COLO668 (cell line): ENCODE results near the gene NEGR1.
"Not testable (repeated sequence)": the region's sequence is repeated elsewhere in the genome, so short reads cannot be mapped to it uniquely, and the experiment has no call there.

ENCODE experiments used
- DNase-seq: peaks from one replicate; lab custom pipeline; 2025; ENCODE audit not compliant: unreplicated experiment; lab: John Stamatoyannopoulos, UW

Gene NEGR1

DNA sequence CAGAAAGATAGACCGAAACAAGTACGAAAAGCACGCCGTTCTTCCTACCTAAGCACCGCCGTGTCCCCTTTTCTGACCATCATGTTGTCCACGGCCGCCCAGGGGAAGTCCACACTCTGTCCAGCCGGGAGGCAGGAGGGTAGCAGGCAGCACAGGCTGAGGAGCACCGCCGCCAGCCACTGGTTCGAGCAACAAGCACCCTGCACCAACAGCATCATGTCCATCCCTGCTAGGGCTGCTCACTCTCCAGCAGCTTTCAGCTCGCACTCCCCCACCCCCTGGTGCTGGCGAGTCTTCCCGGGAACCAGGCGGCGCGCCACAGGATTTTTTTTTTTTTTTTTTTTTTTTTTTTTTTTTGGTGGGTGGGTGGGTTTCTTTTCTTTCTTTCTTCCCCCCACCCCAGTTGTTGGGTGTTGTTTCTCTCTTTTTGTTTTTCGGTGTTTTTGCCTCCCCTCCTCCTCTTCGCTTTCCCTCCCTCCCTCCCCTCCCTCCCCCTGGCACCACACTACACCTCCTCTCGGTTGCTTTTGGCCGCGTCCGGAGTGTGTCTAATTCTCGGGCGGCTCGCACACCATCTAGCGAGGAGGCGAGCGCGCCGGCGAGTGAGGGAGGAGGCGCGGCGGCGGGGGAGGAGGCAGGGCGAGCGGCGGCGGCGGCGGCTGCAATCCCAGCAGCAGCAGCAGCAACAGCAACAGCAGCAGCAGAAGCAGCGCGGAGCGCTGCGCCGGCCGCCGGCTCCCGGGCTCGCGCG, at the start of gene NEGR1:
Gene NEGR1 (minus strand): TSS at position 269 of the 751 bp plus-strand sequence.
- DNase-seq, result peak; percentile 96

DNA sequence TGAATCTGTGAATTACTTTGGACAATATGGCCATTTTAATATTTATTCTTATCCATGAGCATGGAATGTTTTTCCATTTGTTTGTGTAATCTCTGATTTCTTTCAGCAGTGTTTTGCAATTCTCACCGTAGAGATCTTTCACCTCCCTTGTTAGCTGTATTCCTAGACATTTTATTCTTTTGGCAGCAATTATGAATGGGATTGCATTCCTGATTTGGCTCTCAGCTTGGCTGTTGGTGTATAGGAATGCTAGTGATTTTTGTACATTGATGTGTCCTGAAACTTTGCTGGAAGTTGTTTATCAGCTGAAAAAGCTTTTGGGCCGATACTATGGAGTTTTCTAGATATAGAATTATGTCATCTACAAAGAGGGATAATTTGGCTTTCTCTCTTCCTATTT, 44.2 kb upstream of the NEGR1 start:
- no peak for DNase-seq

DNA sequence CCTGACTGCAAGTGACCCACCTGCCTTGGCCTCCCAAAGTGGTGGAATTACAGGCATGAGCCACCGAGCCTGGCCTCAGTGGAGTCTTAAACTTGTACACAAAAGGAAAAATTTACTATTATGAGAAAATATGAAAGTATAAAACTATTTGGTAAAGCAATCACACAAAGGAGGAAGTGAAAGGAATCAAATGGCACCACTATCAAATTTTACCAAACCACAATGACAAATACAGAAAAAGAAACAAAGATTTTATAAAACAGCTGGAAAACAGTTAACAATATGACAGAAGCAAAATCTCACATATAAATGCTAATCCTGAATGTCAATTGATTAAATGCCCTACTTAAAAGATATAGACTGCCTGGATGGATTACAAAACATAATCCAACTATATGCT, 42.1 kb upstream of the NEGR1 start:
- no peak for DNase-seq

DNA sequence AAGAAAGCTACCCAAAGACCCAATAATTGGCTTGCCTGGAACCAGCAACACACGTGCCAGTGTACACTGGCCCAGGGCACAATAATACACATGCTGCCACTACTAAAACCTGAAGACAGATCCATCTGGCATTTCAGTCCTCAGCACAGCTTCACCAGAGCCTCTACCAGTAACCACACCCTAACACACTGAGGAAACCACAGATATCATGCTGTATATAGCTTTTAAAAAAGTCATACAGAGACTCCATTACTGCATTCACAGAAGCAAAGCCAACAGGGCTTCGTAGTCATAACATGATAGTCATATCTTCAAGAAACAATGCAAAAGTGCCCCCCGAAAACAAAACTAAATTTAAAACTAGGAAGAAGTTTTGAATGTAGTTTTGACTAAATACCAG, 40.6 kb upstream of the NEGR1 start:
- no peak for DNase-seq

DNA sequence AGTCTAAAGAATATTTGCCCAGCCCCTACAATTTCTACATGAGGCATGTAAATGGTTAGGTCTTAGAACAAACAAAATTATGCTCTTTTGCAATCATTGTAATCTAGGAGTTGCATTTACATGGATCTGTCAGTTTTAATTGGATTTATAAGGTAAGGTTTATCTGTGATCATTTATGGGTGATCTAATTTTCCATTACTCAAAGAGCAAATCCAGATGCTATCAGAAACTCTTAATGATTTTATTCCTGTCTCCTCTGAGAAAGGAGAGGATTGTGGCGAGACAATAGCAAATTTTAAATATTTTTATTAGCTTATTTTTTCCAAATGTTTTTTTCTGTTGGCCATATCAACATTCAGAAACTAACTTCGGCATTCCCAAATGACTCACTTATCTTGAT, 14.2 kb upstream of the NEGR1 start:
- no peak for DNase-seq

DNA sequence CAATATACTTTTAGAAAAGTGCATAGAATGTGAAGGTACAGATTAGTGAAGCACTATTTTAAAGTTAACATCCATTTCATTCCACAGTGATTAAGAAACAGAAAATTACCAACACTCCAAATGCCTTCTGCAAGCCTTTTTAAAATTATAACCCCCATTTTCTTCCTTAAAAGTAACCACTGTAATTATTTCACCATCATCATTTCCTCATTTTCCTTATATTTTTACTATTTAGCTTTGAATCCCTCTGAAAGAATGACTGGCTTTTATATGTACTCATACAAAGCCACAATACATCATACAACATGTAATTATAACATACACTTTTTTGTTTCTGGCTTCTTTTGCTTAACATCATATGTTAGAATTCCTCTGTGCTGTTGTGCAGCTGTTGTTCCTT, 6.5 kb upstream of the NEGR1 start:
- no peak for DNase-seq

DNA sequence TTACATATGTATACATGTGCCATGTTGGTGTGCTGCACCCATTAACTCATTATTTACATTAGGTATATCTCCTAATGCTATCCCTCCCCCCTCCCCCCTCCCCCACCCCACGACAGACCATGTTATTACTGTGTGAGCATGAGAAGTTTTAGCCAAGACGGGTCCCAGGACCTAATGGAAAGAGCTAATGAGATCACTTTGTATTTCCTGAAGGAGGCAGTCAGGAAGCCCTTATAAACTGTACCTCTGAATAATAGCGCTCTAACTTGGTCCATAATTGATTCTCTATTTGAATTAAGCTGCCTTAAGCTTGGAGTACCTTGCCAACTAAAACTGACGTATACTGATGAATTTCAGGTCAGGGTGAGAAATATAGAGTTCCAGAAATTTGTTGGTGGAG, 4.1 kb upstream of the NEGR1 start:
- no peak for DNase-seq

DNA sequence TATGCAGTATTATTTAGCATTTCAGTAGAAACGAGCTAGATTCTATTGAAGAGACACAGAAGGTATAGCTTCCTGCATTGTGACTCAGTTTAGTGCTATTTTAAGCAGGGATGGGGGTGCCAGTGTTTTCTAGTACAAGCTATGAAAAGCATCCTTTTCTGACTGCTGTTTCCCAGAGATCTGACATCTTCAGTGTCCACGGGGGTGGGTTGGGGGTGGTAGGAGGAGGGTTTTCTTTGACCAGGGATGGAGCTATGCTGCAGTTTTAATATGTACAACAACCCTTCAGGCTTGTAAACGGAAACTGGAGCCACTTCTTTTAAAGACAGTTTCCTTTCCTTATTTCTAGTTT, 2.7 kb upstream of the NEGR1 start:
- DNase-seq, result no peak

DNA sequence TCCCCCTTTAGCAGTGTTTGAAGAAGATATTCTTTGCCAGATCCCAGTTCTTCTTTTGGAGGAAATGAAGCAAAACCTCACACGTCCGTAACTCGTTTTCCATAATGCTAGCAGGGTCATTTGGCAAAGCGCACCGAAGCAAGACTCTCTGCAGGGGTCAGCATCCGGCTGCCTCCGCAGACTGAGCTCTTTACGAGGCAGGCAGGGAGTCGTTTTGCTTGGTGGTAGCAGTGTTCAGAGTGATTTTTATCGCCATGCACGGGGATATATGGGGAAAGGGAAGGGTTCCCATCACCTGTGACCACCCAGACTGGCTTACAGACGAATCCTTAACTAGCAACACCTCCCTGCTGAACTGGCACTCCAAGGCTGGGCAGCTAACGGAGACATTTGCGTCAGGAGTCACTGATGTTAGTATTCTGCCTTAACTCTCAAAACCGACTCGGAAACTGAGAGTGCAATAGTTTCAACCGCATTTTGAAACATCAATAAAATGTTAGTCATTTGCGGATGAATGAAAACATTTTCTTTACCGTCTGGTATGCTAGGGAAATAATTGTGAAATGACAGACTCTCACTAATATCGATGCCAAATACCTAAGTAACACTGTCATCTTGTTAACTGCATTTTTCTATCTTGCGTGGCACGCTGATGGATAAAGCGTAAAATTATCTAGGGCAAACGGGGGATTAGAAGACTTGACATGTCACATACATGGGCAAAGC, 2.2 kb upstream of the NEGR1 start:
- DNase-seq, result peak; percentile 65

DNA sequence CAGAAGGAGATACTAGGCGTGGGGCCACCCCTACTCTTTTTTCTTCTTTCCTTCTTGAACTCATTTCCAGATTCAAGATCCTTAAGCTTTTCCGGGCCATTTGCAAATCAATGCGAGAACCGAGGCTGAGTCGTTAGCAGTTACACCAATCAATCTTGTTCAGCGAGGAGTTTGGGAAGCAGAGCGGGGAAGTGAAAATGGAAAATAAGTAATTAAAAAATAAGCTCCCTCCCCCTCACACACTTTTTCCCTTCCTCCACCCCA, 1.7 kb upstream of the NEGR1 start:
- DNase-seq, result no peak

DNA sequence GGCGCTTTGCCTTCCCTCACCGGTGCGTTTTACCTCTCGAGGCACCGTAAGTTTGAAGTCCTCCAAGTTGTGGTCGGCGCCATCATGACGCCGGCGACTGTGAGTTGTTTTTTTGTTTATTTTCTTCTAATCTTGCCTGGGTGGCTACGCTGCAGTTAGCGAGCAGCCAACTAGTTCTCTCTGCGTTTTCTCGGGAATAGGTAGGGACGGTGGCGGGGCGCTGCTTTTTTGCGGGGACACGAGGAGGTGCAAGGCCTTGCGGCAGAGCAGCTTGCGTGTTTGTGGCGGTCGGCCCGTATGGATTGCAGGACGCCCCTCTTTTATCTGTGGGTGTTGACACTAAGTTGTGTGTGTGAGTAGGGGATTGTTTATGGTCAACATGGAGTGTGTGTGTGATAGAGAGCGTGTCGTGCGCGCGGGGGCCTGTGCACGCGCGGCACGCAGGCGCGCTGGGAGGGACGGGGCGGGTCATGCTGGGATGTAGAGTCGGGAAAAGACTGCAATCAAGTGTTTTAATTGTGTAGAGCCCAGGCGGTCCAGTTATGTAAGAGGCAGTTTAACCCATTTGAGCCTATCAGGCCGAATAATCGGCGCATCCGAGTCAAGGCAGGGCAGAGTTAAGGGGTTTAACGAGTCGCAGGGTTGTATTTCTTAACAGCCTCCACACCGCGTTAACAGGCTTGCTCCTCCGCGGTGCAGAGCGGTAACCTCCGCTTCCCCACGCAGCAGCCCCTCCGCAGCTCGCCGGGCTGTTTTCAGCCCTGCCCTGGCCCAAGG, 1.2 kb upstream of the NEGR1 start:
- peak; percentile 87 for DNase-seq

DNA sequence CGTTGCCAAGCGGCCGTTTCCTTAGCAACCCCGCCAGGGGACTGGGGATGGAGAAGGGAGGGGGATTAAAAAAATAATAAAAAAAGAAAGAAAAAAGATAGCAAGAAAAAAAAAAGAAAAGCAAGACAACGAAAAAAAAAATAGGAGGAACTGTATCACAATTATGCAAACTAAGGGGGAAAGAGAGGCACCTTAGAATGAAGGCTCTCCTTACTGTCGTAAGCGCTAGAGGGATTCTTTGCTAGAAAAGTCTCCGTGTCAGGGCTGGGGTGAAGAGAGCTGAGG, 625 bp upstream of the NEGR1 start:
- DNase-seq, result no peak

DNA sequence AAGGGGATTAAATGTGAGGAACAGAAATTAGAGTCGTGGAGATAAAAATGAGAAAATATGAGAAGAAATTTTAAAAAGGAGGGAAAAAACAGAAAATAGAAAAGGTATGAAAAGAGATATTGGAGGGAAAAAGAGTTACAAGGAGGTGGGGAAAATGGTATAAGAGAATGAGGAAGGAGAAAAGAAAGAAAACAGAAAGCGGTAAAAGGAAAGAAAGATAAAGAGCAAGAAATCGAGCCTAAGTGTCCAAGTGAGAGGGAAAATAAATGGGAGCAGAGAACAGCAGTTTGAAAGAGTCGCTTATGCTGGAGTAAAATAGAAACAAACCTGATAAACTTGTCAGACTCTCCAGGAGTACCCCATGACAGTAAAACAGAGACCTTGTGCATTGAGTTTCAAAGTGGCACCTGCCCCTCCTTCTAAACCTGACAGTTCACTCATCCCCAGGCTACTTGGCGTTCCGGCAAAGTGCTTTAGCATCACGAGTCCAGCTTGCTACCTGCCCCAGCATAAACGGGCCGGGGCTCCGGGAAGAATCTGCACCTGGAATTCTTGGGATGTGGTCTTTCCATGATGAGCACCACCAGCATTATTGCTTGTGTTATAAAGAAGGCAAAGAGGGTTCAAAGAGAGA, 585 bp downstream of the NEGR1 start:
- peak; percentile 55 for DNase-seq

DNA sequence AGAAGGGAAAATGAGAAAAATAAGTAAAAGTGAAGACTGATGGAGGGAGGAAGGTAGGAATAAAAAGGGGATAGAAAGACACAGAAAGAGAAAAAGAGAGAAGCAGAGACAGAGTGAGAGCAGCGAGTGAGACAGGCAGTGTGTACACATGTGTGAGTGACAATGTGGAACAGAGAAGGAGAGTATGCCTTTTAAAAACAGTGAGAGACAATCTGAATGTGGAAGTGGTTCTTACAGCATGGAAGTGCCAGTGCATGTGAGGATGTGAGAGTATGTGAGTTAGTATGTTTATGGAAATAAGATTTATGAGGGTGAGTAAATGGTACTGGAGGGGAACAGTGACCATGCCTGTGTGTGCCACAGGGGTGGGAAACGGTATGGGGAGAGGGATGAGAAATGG, 1.2 kb downstream of the NEGR1 start:
- DNase-seq, result no peak

DNA sequence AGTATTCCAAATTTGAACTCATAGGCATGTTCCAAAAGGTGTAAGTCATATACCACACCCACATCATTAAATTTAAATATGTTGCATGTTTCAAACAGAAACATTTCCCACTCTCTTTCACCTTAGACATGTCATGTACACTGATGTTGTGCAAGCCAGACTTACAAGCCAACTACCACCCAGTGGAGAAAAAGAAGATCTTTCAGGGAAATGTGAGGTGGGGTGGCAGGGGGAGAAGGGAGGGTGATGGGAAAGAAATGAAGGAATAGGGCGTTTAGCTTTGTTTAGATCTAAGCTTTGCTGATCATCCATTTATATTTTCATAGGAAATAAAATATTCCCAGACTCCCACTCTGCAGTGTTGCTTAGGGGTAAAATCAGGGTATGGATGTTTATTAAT, 1.6 kb downstream of the NEGR1 start:
- DNase-seq, result no peak

DNA sequence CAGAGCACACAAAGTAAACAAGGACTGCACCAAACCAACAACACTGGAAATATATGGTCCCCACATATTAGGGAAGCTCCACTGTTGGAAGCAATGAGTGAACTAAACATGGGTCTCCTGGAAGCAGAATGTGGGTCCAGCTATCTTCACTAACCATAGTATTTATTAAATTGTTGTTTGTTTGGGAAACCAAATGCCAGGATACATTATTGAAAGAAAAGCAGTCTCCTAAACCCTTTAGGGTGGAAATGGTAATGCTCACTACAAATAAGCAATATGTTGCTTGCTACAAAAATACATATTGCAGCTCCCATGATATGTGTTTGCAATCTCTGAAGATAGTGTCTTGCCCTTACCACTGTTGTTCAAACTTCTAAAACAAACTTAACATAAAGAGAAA, 2.2 kb downstream of the NEGR1 start:
- no peak for DNase-seq

DNA sequence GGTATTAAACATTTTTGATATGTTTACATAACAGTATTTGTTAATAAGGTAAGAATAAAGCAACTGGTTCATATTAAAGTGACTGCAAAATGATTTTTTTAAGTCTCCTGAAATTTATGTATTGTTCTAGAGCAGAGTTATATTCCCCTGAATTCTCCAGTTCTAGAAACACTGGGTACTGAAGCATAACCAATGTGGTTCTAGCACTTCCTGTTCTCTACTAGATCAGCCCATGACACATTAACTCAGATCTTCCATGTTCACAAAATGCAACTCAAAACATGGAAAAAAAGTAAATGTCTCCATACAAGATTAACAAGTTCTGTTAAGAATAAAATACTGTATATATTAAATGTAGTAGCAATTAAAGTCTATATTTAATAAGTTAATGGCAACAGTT, 3.9 kb downstream of the NEGR1 start:
- DNase-seq, result no peak

DNA sequence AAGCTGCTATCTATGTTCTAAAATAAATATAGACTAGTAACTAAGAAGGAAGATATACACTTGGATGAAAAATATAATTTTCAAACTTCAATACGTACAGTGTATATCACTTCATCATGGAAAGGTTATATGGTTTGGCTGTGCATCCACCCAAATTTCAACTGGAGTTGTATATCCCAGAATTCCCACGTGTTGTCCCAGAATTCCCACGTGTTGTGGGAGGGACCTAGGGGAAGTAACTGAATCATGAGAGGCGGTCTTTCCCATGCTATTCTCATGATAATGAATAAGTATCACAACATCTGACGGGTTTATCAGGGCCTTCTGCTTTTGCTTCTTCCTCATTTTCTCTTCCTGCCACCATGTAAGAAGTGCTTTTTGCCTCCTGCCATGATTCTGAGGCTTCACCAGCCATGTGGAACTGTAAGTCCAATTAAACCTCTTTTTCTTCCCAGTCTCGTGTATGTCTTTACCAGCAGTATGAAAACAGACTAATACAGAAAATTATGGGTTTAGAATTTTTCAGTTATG, 10.7 kb downstream of the NEGR1 start:
- no peak for DNase-seq

DNA sequence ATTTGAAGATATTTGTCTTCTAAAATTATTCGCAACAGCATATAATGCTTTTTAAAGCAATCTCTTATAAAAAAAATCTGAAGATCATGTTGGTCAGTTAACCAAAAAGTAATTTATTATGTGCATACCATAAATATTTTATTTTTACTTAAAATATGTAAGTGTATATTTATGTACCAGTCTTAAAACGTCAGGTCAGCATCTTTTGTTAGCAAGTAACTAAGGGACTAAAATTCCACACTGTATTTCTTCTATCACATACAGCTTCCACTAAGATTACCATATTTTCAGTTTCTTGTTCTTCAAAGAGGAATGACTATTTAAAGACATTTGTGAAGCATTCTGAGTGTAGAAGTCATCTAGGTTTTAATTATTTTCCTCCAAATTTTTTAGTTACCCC, 19.6 kb downstream of the NEGR1 start:
- no peak for DNase-seq

DNA sequence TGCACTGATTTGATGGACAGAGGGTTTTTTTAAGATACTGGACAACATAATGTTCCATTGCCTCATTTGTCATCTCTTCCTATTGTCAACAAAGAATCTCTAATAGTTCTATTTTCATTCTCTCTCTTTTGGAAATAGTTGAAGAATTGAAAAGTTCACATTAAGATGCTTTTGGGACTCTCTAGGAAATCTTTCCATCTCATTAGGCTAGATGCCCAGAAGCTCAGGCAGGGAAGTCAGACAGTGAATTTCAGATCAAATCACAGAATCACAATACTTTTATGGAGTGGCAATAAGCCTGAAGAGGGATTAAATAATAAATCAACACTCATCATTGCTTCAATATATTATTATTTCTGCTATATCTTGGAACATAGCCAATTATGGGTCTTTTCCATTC, 29.2 kb downstream of the NEGR1 start:
- DNase-seq, result no peak

DNA sequence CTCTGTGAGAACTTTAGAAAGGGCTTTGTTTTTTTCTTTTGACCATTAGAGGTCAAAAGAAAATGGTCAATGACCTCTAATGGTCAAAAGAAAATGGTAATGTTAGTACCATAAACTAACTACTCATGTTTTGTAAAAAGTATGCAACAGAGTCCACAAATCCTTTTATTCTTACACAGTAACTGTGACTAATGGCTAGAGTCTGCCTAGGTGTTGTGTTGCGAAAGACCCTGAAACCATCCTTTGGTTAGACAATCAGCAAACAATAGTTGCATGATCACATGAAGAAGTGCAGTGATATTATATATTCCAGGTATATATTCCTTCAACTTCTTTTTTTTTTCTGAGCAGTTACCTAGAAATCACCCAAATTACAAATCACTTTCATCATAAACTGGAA, 40.9 kb downstream of the NEGR1 start:
- DNase-seq, result no peak

DNA sequence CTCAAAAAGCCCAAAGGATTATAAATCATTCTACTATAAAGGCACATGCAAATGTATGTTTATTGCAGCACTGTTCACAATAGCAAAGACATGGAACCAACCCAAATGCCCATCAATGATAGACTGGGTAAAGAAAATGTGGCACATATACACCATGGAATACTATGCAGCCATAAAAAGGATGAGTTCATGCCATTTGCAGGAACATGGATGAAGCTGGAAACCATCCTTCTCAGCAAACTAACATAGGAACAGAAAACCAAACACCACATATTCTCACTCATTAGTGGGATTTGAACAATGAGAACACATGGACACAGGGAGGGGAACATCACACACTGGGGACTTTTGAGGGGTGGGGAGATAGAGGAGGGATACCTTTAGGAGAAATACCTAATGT, 46.4 kb downstream of the NEGR1 start:
- DNase-seq, result not testable (repeated sequence)
